ENCODE data around the gene CXCL12.

The CXCL12 gene

DNA sequence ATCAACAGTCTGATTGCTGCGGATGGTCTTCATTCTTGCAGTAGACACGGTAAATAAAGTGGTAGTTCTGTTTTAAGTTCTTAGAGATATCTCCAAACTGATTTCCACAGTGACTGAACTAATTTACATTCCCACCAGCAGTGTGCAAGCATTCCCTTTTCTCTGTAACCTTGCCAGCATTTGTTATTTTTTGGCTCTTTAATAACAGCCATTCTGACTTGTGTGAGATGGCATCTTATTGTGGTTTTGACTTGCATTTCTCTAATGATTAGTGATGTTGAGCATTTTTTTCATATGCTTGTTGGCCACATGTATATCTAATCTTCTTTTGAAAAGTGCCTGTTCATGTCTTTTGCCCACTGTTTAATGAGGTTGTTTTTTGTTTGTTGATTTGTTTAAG is 30.2 kb upstream of the CXCL12 start:
- no peak overlapping the region for H3K4me3 Mint-ChIP-seq
- no peak overlapping the region for H3K27ac Mint-ChIP-seq
- H3K27me3 Mint-ChIP-seq (ENCODE audit: low read depth): no peaks in the 10 kb centered on the region
- no peaks in the 10 kb centered on the region for H3K36me3 Mint-ChIP-seq (ENCODE audit: low read depth)
- H3K4me1 Mint-ChIP-seq (ENCODE audit: low read depth): no peaks in the 10 kb centered on the region
- no peaks in the 10 kb centered on the region for H3K9me3 Mint-ChIP-seq

- Mint-ChIP-seq H3K4me3 (no peak overlapping the region), H3K36me3 (ENCODE audit: low read depth) (no peaks in the 10 kb centered on the region), H3K27ac (no peak overlapping the region), H3K4me1 (ENCODE audit: low read depth) (no peaks in the 10 kb centered on the region), H3K27me3 (ENCODE audit: low read depth) (no peaks in the 10 kb centered on the region), H3K9me3 (no peaks in the 10 kb centered on the region)
Observed at GRCh38 chr10:44413416-44413815, 28.5 kb upstream of the CXCL12 start.

DNA sequence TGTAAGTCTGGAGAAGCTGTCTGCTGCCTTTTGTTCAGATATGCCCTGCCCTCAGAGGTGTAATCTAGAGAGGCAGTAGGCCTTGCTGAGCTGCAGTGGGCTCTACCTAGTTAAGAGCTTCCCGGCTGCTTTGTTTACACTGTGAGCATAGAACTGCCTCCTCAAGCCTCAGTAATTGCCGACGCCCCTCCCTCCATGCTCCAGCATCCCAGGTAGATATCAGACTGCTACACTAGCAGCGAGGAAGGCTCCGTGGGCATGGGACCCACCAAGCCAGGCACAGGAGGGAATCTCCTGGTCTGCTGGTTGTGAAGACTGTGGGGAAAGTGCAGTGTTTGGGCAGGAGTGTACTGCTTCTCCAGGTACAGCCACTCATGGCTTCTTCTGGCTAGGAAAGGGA is 26.4 kb upstream of the CXCL12 start:
- Mint-ChIP-seq H3K9me3 (no peaks in the 10 kb centered on the region), H3K27me3 (ENCODE audit: low read depth) (no peaks in the 10 kb centered on the region), H3K4me1 (ENCODE audit: low read depth) (no peaks in the 10 kb centered on the region), H3K27ac (no peak overlapping the region), H3K36me3 (ENCODE audit: low read depth) (no peaks in the 10 kb centered on the region), H3K4me3 (no peak overlapping the region)

DNA sequence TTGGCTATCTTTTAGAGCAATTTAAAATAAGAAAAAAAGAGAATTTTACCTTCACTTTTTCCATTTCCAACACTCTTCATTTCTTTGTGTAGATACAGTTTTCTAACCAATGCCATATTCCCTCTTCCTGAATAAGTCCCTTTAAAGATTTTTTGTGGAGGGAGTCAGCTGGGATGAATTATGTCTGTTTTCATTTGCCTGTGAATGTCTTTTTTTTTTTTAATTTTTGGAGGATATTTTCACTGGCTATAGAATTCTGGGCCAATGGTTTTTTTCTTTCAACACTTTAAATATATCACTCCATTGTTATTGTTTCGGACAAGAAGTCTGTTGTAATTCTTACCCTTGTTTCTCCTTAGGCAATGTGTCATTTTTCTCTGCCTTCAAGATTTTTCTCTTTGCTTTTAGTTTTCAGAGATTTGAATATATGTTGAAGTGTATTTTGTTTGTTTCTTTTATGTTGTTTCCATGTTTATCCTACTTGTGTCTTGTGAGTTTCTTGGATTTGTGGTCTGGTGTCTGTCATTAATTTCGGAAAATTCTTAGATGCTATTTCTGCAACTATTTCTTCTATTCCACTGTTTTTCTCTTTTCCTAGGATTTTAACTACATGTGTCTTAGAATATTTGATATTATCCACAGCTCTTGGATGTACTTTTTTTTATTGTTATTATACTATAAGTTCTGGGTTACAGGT is 20.0 kb upstream of the CXCL12 start:
- Mint-ChIP-seq H3K27me3 (ENCODE audit: low read depth) (no peaks in the 10 kb centered on the region), H3K9me3 (no peaks in the 10 kb centered on the region), H3K4me1 (ENCODE audit: low read depth) (no peaks in the 10 kb centered on the region), H3K27ac (no peak overlapping the region), H3K4me3 (no peak overlapping the region), H3K36me3 (ENCODE audit: low read depth) (no peaks in the 10 kb centered on the region)

DNA sequence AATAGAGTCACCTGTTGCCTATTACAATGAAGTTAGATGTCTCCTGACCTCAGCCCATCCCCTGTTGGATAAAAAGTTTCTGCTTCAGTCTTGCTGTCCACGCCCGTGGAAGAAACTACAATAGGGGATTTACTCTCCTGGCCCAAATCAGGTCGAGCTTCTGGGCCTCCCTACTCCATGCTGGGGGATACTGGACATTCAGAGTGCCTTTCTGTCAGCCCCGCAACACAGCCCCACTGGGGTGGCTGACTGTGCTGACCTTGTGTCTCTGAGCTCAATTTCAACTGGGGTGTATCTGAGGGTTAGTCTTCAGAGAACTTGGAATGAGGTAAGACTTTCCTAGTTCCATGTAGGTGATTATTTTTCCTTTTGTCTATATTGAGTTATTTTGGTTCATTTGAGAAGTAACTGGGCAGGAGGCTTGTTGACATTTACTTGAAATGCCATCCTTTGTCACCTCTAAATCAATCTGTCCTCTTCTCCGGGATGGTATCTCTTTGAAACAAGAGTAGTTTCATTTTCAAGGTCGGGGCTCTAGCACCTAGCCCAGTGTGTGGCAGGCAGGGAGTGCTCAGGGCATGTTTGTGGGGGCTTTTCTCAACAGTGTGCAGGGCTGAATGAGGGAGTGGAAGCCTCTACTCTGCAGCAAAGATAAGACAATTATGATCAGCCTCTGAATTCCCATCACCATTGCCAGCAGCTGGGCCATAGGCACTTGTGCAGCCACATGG is 17.7 kb upstream of the CXCL12 start:
- no peaks in the 10 kb centered on the region for H3K4me1 Mint-ChIP-seq (ENCODE audit: low read depth)
- no peak overlapping the region for H3K27ac Mint-ChIP-seq
- no peaks in the 10 kb centered on the region for H3K9me3 Mint-ChIP-seq
- H3K4me3 Mint-ChIP-seq: no peak overlapping the region
- H3K36me3 Mint-ChIP-seq (ENCODE audit: low read depth): no peaks in the 10 kb centered on the region
- H3K27me3 Mint-ChIP-seq (ENCODE audit: low read depth): no peaks in the 10 kb centered on the region

GRCh38 chr10:44400541-44400940 is 15.6 kb upstream of the CXCL12 start:
- H3K4me3 Mint-ChIP-seq: no peak overlapping the region
- H3K27ac Mint-ChIP-seq: no peak overlapping the region
- no peaks in the 10 kb centered on the region for H3K36me3 Mint-ChIP-seq (ENCODE audit: low read depth)
- H3K9me3 Mint-ChIP-seq: no peaks in the 10 kb centered on the region
- peaks cover 3% of the 10 kb centered on the region for H3K27me3 Mint-ChIP-seq (ENCODE audit: low read depth)
- H3K4me1 Mint-ChIP-seq (ENCODE audit: low read depth): no peaks in the 10 kb centered on the region

DNA sequence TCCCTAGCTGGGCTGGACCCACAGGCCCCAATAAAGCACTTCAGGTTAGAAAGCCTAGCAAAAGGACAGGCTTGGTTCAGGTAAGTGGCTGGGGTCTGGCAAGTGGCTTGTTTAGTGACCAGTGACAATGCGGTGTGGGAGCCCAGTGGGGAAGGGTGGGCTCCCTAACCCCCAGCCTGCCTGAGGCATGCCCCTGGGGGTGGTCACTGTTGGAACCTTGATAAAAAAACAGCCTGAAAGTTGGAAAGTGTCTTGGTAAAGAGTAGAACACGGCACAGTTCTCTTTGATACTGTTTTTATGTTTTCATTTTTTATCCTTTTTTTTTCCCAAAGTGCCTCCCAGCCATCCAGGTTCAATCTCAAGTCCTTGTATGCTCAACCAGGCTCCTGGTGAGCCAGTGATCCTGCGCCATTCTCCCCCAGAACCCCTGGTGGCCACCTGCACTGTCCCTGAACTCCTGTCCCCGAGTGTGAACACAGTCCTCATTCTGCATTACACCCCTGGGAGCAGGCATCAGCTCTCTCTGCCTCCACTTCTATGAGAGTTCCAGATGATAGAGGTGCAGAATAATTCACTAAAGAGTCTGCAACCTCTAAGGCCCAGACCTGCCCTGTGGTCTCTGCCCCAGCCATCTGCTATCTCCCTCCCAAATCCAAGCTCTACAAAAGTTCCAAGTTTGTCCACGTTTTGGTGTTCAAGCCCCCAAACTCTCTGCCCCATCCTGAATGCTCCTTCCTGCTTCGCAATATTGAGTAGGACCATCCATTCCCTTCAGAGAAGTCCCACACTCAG is 15.0 kb upstream of the CXCL12 start:
- H3K9me3 Mint-ChIP-seq: no peaks in the 10 kb centered on the region
- H3K4me3 Mint-ChIP-seq: no peak overlapping the region
- H3K4me1 Mint-ChIP-seq (ENCODE audit: low read depth): no peaks in the 10 kb centered on the region
- H3K36me3 Mint-ChIP-seq (ENCODE audit: low read depth): no peaks in the 10 kb centered on the region
- H3K27ac Mint-ChIP-seq: no peak overlapping the region
- peaks cover 3% of the 10 kb centered on the region for H3K27me3 Mint-ChIP-seq (ENCODE audit: low read depth)

DNA sequence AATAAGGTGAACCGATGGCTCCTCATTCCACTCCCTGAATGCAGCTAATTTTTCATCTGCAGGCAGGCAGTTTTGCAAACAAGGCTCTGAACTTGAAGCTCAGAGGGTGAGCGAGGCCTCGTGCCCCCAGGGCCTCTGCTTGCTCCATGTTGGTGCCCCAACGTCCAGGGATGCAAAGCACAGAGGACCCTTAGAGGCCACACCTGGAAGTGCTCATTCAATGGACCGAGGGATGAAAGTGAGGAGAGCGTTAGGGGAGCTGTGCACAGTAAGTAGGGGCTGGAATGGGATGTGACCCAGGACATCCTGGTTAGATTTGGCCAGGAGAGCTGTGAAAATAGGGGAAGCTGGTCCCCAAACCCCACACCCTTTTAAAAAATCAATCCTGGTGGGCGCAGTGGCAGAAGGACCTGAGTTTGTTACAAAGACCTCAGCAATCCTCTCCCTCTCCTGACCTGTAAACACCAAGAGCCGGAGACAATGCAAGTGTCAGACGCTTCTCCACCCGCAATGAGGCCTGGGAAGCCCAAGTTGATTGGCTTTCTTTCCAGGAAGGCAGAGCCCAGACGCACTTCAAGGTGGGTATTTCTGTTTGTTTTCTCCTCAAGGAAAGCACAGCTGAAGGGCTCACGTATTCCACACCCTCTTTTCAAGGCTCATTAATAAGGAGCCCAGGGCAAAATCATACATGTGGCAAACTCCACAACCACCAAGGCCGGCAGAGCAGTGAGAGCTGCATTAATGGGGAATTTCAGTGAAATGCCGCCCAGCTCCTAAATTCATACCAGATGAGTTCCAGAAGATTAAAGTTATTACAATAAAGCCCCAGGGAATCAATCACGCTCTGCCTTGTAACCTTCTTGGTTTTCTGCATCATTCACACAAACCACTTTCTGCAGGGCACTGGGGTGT is 14.1 kb upstream of the CXCL12 start:
- Mint-ChIP-seq H3K4me3 (no peak overlapping the region), H3K4me1 (ENCODE audit: low read depth) (no peaks in the 10 kb centered on the region), H3K36me3 (ENCODE audit: low read depth) (no peaks in the 10 kb centered on the region), H3K27me3 (ENCODE audit: low read depth) (peaks cover 3% of the 10 kb centered on the region), H3K9me3 (no peaks in the 10 kb centered on the region), H3K27ac (no peak overlapping the region)

DNA sequence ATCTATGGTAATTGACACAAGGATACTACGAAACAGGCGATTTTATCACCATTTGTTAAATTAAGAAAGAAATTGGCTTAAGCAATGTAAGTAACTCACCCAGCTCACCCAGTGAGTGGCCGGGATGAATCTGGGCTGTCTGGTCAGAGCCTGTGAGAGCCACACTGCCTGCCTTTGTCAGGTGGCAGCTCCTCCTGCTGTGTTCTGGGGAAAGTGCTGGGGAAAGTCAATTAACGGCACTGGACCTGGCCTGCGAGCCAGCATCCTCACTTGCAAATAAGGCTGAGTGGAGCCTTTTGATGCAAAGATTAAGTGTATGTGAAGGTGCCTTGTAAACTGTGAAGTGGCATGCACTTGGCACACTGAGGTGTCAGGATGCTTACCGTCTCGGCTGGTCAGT is 13.4 kb upstream of the CXCL12 start:
- peaks cover 3% of the 10 kb centered on the region for H3K27me3 Mint-ChIP-seq (ENCODE audit: low read depth)
- H3K36me3 Mint-ChIP-seq (ENCODE audit: low read depth): no peaks in the 10 kb centered on the region
- H3K4me3 Mint-ChIP-seq: no peak overlapping the region
- no peaks in the 10 kb centered on the region for H3K9me3 Mint-ChIP-seq
- no peaks in the 10 kb centered on the region for H3K4me1 Mint-ChIP-seq (ENCODE audit: low read depth)
- H3K27ac Mint-ChIP-seq: no peak overlapping the region

- no peaks in the 10 kb centered on the region for H3K4me1 Mint-ChIP-seq (ENCODE audit: low read depth)
- H3K36me3 Mint-ChIP-seq (ENCODE audit: low read depth): no peaks in the 10 kb centered on the region
- no peak overlapping the region for H3K4me3 Mint-ChIP-seq
Observed at GRCh38 chr10:44397476-44398225, 12.8 kb upstream of the CXCL12 start.

DNA sequence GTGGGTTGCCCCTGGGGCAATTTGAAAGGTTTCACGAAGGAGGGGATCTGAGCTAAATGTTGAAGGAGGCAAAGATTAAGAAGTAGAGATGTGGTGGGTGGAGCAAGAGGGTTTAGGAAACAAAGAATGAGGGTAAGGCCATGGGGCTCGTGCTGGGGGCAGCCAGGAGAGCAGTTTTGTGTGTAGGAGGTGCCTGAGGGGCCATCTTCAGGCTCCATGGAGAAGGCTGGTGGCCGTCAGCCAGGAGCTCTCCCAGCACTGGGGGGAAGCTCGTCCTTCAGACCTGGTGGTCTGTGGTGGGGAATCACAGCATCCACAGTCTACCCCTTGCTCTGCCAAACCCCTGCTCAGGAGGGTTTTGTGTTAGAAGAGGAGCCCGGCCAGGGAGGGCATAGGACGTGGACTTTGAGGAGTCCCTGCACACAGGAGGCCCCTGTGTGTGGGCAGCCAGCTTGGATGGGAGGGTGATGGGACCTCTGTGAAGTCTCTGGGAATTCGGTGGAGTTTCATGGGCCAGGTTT is 11.8 kb upstream of the CXCL12 start:
- Mint-ChIP-seq H3K27ac (no peak overlapping the region), H3K27me3 (ENCODE audit: low read depth) (peaks cover 3% of the 10 kb centered on the region), H3K4me3 (no peak overlapping the region), H3K4me1 (ENCODE audit: low read depth) (no peaks in the 10 kb centered on the region), H3K9me3 (no peaks in the 10 kb centered on the region), H3K36me3 (ENCODE audit: low read depth) (no peaks in the 10 kb centered on the region)

More at GRCh38 chr10:44397476-44398225, 12.8 kb upstream of the CXCL12 start:
- Mint-ChIP-seq H3K9me3 (no peaks in the 10 kb centered on the region), H3K27ac (no peak overlapping the region), H3K27me3 (ENCODE audit: low read depth) (peaks cover 3% of the 10 kb centered on the region)

DNA sequence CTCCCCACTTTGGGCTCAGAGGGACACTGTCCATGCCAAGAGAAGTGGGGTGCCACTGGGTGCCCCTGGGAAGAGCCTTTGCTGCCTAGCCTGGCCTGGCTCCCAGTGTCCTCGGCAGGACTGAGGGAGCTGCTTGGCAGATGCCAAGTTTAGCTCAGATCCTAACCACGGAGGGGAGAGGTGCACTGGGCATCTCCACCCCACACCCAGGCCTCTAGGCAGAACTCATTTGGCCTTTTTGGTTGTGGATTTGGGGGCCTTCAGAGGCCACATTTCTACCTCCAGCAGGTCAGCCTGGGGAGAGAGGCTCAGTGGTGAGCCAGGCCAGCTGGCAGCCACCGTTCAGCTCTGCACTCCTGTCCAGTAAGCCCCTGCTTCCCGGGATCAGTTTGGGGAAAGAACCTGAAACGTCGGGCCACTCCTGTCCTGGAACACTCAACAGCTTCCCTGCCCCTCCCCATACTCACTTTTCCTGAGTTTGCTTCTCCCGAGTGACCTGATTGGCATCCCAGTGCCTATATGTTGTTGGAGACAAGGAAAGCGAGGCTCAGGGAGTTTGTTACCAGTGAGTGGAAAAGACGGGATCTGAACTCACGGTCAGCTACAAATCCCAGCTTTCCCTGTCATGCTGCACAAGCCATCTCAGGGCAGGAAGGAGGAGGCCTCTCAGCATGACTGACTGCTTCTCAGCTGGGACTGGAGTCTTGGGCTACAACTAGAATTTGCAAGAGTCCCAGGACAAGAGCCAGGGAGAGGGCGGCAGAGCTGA is 11.2 kb upstream of the CXCL12 start:
- H3K27me3 Mint-ChIP-seq (ENCODE audit: low read depth): peaks cover 3% of the 10 kb centered on the region
- H3K27ac Mint-ChIP-seq: no peak overlapping the region
- H3K4me1 Mint-ChIP-seq (ENCODE audit: low read depth): no peaks in the 10 kb centered on the region
- no peaks in the 10 kb centered on the region for H3K36me3 Mint-ChIP-seq (ENCODE audit: low read depth)
- no peak overlapping the region for H3K4me3 Mint-ChIP-seq
- H3K9me3 Mint-ChIP-seq: no peaks in the 10 kb centered on the region

- Mint-ChIP-seq H3K27me3 (ENCODE audit: low read depth) (peaks cover 3% of the 10 kb centered on the region), H3K4me1 (ENCODE audit: low read depth) (no peaks in the 10 kb centered on the region), H3K27ac (no peak overlapping the region), H3K9me3 (no peaks in the 10 kb centered on the region), H3K4me3 (no peak overlapping the region), H3K36me3 (ENCODE audit: low read depth) (no peaks in the 10 kb centered on the region)
Observed at GRCh38 chr10:44395396-44395795, 10.5 kb upstream of the CXCL12 start.

All from T-helper 1 cell treated with Interleukin-12 subunit alpha and Interleukin-12 subunit beta and Interleukin-4 antibody, amounts not matched to agents 30 μg/mL and 1 μg/mL, for 36 hours (primary cell).